Activated CD4-positive, alpha-beta T cell treated with anti-CD3 and anti-CD28 coated beads, Interleukin-2, Interleukin-6, amounts not matched to agents 100 ng/mL and 50 ng/mL, durations not matched to agents 16 hours and 8 hours (primary cell): ENCODE data around the gene MARCHF5.
"Not testable (repeated sequence)": the region's sequence is repeated elsewhere in the genome, so short reads cannot be mapped to it uniquely, and the experiment has no call there.

Experiments
- DNase-seq: peaks from one replicate; pipeline ENCODE4 v3.0.0-alpha.2; 2020

Gene MARCHF5

GRCh38 chr10:92393173-92393572, 102.2 kb downstream of the MARCHF5 start:
- DNase-seq, result not testable (repeated sequence)

- no peak for DNase-seq
Observed at GRCh38 chr10:92395271-92395670, 104.3 kb downstream of the MARCHF5 start.

- DNase-seq, result not testable (repeated sequence)
Observed at GRCh38 chr10:92402234-92402633, 111.3 kb downstream of the MARCHF5 start.
